ENCODE results near the gene SMAD3.

DNA sequence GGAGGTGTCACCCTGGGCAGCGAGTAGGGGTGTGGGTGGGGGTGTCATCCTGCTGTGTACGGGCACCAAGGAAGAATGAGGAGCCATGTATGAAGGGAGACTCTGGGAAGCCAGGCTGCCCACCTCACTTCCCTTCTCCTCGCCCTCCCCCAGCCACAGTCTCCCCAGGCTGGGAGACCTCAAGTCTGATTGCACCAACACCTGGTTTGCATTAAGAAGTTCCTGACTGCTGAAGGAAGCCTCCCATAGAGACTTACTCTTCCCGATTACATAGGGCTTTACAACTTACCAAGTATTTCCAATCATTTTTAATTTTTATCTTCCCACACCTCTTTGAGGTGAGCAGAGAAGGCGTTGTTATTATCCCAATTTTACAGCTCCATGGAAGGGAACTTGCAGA is 29.5 kb upstream of the SMAD3 start:
- TF ChIP-seq, protein P1, sequence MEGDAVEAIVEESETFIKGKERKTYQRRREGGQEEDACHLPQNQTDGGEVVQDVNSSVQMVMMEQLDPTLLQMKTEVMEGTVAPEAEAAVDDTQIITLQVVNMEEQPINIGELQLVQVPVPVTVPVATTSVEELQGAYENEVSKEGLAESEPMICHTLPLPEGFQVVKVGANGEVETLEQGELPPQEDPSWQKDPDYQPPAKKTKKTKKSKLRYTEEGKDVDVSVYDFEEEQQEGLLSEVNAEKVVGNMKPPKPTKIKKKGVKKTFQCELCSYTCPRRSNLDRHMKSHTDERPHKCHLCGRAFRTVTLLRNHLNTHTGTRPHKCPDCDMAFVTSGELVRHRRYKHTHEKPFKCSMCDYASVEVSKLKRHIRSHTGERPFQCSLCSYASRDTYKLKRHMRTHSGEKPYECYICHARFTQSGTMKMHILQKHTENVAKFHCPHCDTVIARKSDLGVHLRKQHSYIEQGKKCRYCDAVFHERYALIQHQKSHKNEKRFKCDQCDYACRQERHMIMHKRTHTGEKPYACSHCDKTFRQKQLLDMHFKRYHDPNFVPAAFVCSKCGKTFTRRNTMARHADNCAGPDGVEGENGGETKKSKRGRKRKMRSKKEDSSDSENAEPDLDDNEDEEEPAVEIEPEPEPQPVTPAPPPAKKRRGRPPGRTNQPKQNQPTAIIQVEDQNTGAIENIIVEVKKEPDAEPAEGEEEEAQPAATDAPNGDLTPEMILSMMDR (IDR thresholded peaks at IDR 0.05) = no peak
- no peak for TF ChIP-seq POLR2AphosphoS5 (IDR thresholded peaks at IDR 0.05)
- TF ChIP-seq POLR2A (IDR thresholded peaks at IDR 0.05) = no peak

All from prostate gland (tissue), 2 donors.